K562 (cell line): Measurements from ENCODE around the gene IGF1R. TPM values are rescaled to one million over a fixed set of nuclear protein-coding genes. Genes with fewer than 3 reads are reported as not detected.
A peak's percentile ranks its signal among the peaks of the same experiment; 100 is the strongest.

ENCODE experiments used
- ATAC-seq: fragments of 200-7000 bp; cut with Tn5 transposase; 3 replicates; pipeline ENCODE4 v1.9.1; 2020; ENCODE audit warnings: moderate library complexity
- BruUV-seq: library from RNA; stranded (reverse); fragments of 400-500 nt; replicated peaks from 2 replicates; lab custom pipeline; 2021; lab: Mats Ljungman, UMichigan
- CTCF ChIA-PET: fragments of 300-600 bp; formaldehyde crosslinking; extraction: SDS; loops from one replicate; lab custom pipeline; 2021; ENCODE audit warnings: low intra/inter-chr PET ratio; lab: Yijun Ruan, JAX
- POLR2A ChIA-PET: fragments of 300-600, 350-650 bp; sonication (Branson Sonifier 250); formaldehyde crosslinking; extraction: SDS; loops from one replicate; lab custom pipeline; 2021; ENCODE audit warnings: antibody characterized with exemption, inconsistent platforms; lab: Yijun Ruan, JAX
- DNase-seq, 4 experiments: peaks; one replicate each; pipeline versions ENCODE4 v3.0.0 to v3.0.0-alpha.2; 2011 to 2018; ENCODE audit warnings: low spot score in 3 of 4, mixed read lengths in 3 of 4; ENCODE audit errors: extremely low read depth in 1 of 4
- FAIRE-seq: peaks from 2 replicates; lab custom pipeline; 2011; peaks lifted over from hg19 to GRCh38; lab: Jason Lieb, UNC
- H2AFZ ChIP-seq: 2 replicates; pipeline ENCODE4 v1.6.0; 2011; ENCODE audit warnings: low read depth, low read length, control low read depth, inconsistent platforms
- H3K27ac ChIP-seq: fragments of 200-600 bp; 3 replicates; pipeline ENCODE4 v1.8.0; 2011; ENCODE audit warnings: low read depth, mild to moderate bottlenecking, control low read depth, inconsistent platforms, low read length, moderate library complexity, mixed read lengths; ENCODE audit errors: extremely low read depth
- H3K27me3 ChIP-seq, 2 experiments: fragments of 300-600 bp in 1 of 2; 2 replicates in 1 of 2; 3 replicates in 1 of 2; pipeline versions ENCODE4 v1.6.0 to v1.8.0; 2011; ENCODE audit warnings: inconsistent platforms in 2 of 2, low read length in 2 of 2, mild to moderate bottlenecking in 1 of 2, mixed read lengths in 1 of 2, moderate library complexity in 1 of 2; ENCODE audit not compliant: control insufficient read depth in 2 of 2, insufficient read depth in 2 of 2
- H3K36me3 ChIP-seq: fragments of 300-600 bp; 3 replicates; pipeline ENCODE4 v1.8.0; 2011; ENCODE audit warnings: mild to moderate bottlenecking, low read length, inconsistent platforms; ENCODE audit not compliant: control insufficient read depth, insufficient read depth
- H3K4me1 ChIP-seq, 2 experiments: fragments of 200-600 bp in 1 of 2; replicated peaks in 1 of 2; 2 replicates in 1 of 2; 3 replicates in 1 of 2; pipeline versions ENCODE4 v1.5.1 to v1.8.0; 2011; ENCODE audit warnings: inconsistent platforms in 2 of 2, low read length in 2 of 2, mild to moderate bottlenecking in 1 of 2, mixed read lengths in 1 of 2, moderate library complexity in 1 of 2; ENCODE audit not compliant: control insufficient read depth in 2 of 2, insufficient read depth in 2 of 2
- H3K4me2 ChIP-seq: 2 replicates; pipeline ENCODE4 v1.6.1; 2011; ENCODE audit warnings: low read length, control low read depth, inconsistent platforms, mixed read lengths; ENCODE audit not compliant: insufficient read depth
- H3K4me3 ChIP-seq: fragments of 200-600 bp; sonication (generic), shearing (Covaris generic); 2 replicates; pipeline ENCODE4 v1.5.1; 2016; ENCODE audit warnings: control low read depth, inconsistent platforms
- H3K79me2 ChIP-seq: fragments of 200-600 bp; 3 replicates; pipeline ENCODE4 v1.8.0; 2011; ENCODE audit warnings: low read length, inconsistent platforms; ENCODE audit not compliant: control insufficient read depth, insufficient read depth
- H3K9ac ChIP-seq, 2 experiments: 2 replicates each; pipeline versions ENCODE4 v1.6.0 to v1.6.1; 2011; ENCODE audit warnings: low read depth in 2 of 2, low read length in 2 of 2, control low read depth in 1 of 2, inconsistent platforms in 1 of 2, mild to moderate bottlenecking in 1 of 2, mixed read lengths in 1 of 2; ENCODE audit not compliant: insufficient read depth in 1 of 2
- H3K9me1 ChIP-seq: one replicate; pipeline ENCODE4 v1.6.0; 2011; ENCODE audit warnings: inconsistent platforms, mild to moderate bottlenecking, low read length, moderate library complexity; ENCODE audit not compliant: control insufficient read depth, insufficient read depth
- H3K9me3 ChIP-seq: replicated peaks from 2 replicates; pipeline ENCODE4 v1.5.1; 2011; ENCODE audit warnings: low read depth, low read length, inconsistent platforms; ENCODE audit not compliant: control insufficient read depth, insufficient read depth
- H4K20me1 ChIP-seq: replicated peaks from 2 replicates; pipeline ENCODE4 v1.6.1; 2011; ENCODE audit warnings: low read length, inconsistent platforms, mixed read lengths; ENCODE audit not compliant: control insufficient read depth, insufficient read depth
- DDX20 ChIP-seq: fragments of 450-650 bp; IDR thresholded peaks from 2 replicates; pipeline ENCODE4 v1.6.1; 2016; ENCODE audit warnings: missing genetic modification characterization, low read depth, mild to moderate bottlenecking, missing compliant biosample characterization, moderate library complexity
- MAFG ChIP-seq: fragments of 450-650 bp; conservative IDR thresholded peaks from 2 replicates; pipeline ENCODE4 v1.6.1; 2016; ENCODE audit warnings: missing genetic modification characterization, missing compliant biosample characterization
- PTTG1 ChIP-seq: fragments of 450-650 bp; IDR thresholded peaks from 2 replicates; pipeline ENCODE4 v1.6.1; 2016; ENCODE audit warnings: low read depth, mild to moderate bottlenecking, missing genetic modification characterization, missing compliant biosample characterization
- ZNF316 ChIP-seq: fragments of 450-650 bp; IDR thresholded peaks from 2 replicates; pipeline ENCODE4 v1.6.1; 2016
- WGBS: fragments of 100-300 bp; shearing (Covaris generic); methylation state at CpG from one replicate; pipeline ENCODE4 v1.1.6; 2016; ENCODE audit warnings: low coverage, mixed read lengths; ENCODE audit not compliant: insufficient coverage; ENCODE audit errors: missing lambda C conversion rate; 5-methylcytosine and 5-hydroxymethylcytosine counted together
- in situ Hi-C: fragments of 300-500 bp; cut with MboI; formaldehyde crosslinking; loops from 4 replicates; pipeline ENCODE4 v1.15.0; 2018; ENCODE audit warnings: inconsistent platforms, mixed read lengths
- intact Hi-C: fragments of 100-400 bp; cut with micrococcal nuclease; formaldehyde crosslinking; loops from 2 replicates; pipeline ENCODE4 v1.14.2; 2022
- polyA plus RNA-seq, 8 experiments: library from polyadenylated mRNA; depleted of rRNA in 4 of 8; stranded (reverse) in 5 of 8; unstranded in 3 of 8; fragments of >200 nt; fragmentation: Nextera tagmentation in 2 of 8; fragmentation: Illumina TruSeq in 1 of 8; extraction: Ambion mirVana in 2 of 8; extraction: Trizol in 1 of 8; gene quantifications; 2 replicates each; pipeline versions ENCODE4 v1.2.1 to v1.2.3, GENCODE V29; 2011 to 2014; ENCODE audit warnings: inconsistent platforms in 1 of 8, missing spikeins in 1 of 8
- total RNA-seq, 7 experiments: library from RNA; depleted of rRNA in 6 of 7; stranded (reverse); fragments of >200 nt in 6 of 7; fragmentation: Illumina TruSeq in 2 of 7; extraction: Trizol in 2 of 7; gene quantifications; 2 replicates each; pipeline versions ENCODE4 v1.2.1 to v1.2.3, GENCODE V29; 2011 to 2021; ENCODE audit warnings: low replicate concordance in 1 of 7
- TF ChIP-seq, protein P1 (sequence below): sonication (generic); formaldehyde crosslinking; IDR thresholded peaks from 2 replicates; pipeline ENCODE4 v1.4.0; 2020; ENCODE audit warnings: mild to moderate bottlenecking, missing genetic modification reagents

IGF1R gene
- total and polyA plus RNA-seq, 9 of the 15 experiments (the other 6 are each of a cell fraction or from before 2014, with no cell fraction given), result 0.35 to 8.0 (median 1.6) TPM

- TF ChIP-seq, protein P1, sequence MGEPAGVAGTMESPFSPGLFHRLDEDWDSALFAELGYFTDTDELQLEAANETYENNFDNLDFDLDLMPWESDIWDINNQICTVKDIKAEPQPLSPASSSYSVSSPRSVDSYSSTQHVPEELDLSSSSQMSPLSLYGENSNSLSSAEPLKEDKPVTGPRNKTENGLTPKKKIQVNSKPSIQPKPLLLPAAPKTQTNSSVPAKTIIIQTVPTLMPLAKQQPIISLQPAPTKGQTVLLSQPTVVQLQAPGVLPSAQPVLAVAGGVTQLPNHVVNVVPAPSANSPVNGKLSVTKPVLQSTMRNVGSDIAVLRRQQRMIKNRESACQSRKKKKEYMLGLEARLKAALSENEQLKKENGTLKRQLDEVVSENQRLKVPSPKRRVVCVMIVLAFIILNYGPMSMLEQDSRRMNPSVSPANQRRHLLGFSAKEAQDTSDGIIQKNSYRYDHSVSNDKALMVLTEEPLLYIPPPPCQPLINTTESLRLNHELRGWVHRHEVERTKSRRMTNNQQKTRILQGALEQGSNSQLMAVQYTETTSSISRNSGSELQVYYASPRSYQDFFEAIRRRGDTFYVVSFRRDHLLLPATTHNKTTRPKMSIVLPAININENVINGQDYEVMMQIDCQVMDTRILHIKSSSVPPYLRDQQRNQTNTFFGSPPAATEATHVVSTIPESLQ (CRISPR knock-in tag), result no peak
- TF ChIP-seq DDX20, result no peak
- TF ChIP-seq, all 486 proteins: peak for 0
These were observed 310.7 kb downstream of the IGF1R start (continued) for GRCh38 chr15:98958918-98959639.

DNA sequence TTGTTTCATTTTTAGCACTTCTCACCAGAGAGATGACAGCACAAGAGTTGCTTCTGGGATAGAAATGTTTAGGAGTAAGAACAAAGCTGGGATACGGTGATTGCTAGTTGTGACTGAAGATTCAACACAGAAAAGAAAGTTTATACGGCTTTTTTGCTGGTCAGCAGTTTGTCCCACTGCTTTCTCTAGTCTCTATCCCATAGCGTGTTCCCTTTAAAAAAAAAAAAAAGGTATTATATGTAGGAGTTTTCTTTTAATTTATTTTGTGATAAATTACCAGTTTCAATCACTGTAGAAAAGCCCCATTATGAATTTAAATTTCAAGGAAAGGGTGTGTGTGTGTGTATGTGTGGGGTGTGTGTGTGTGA is 311.3 kb downstream of the IGF1R start:
- ATAC-seq (no peak), DNase-seq (no peak), FAIRE-seq (no peak)
- peaks cover 0 to 7% of the 10 kb centered on the region in 2 experiments; a peak in 2 of 5 replicates for H3K4me1 ChIP-seq
- no peaks in the 10 kb centered on the region for H3K9me1 ChIP-seq
- H3K4me2 ChIP-seq, result no peak overlapping the region
- H3K79me2 ChIP-seq, result no peaks in the 10 kb centered on the region
- H3K27me3 ChIP-seq, result peaks cover 31 to 52% of the 10 kb centered on the region in 2 experiments; a peak in 4 of 5 replicates
- H3K9ac ChIP-seq, result no peak overlapping the region
- no peak overlapping the region for H3K4me3 ChIP-seq
- H3K27ac ChIP-seq, result no peak overlapping the region
- H2AFZ ChIP-seq, result no peak overlapping the region
- in situ Hi-C loops (no loop called here), intact Hi-C loops (no loop called here)
- TF ChIP-seq ZNF316 (peak; percentile 59), MAFG (tag) (0 out of 2 replicates have a peak, but pooled peaks have one; percentile 24), PTTG1 (no peak)
- BruUV-seq, result no TSS peak
- CTCF ChIA-PET, result no interaction called here
- POLR2A ChIA-PET, result interaction anchor here (0.6 kb wide), 1 partner anchor 10 kb away, joined by 3 read pairs; no protein-coding TSS in a partner anchor
- H4K20me1 ChIP-seq, result no peaks in the 10 kb centered on the region; the same call in 1 of the 2 replicates
- no peaks in the 10 kb centered on the region for H3K9me3 ChIP-seq
- WGBS, result 19% methylated on average over 3 of the region's 3 CpGs
- no peaks in the 10 kb centered on the region for H3K36me3 ChIP-seq
